WI38 (cell line): ENCODE measurements around the gene UBR3.

Source experiments
- H3K4me3 ChIP-seq: 2 replicates; pipeline ENCODE4 v1.5.1; 2011; ENCODE audit warnings: low read depth, mild to moderate bottlenecking, control low read depth, low read length
- CTCF ChIP-seq: IDR thresholded peaks from 2 replicates; pipeline ENCODE4 v1.5.1; 2012; ENCODE audit warnings: low read depth, mild to moderate bottlenecking, control low read depth, low read length

The UBR3 gene

DNA sequence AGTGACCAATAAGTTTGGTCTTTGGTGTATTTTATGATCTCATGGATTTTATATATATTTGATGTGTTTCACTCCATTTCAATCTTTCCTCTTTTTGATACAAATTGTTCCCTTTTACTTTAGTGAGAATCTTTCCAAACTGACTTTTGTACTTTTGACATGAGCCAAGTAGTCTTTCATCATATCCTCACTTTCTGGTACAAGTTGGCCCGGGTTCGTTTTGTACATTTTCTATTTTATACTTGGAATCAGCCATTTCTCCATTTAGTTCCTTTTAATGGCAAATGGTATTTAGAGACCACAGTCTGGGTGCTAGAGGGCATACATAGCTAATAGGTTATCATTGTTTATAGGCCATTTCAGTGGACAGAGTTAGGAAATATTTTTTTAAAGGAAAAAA, 202.8 kb downstream of the UBR3 start:
- TF ChIP-seq CTCF = no peak
- no peak overlapping the region for H3K4me3 ChIP-seq

DNA sequence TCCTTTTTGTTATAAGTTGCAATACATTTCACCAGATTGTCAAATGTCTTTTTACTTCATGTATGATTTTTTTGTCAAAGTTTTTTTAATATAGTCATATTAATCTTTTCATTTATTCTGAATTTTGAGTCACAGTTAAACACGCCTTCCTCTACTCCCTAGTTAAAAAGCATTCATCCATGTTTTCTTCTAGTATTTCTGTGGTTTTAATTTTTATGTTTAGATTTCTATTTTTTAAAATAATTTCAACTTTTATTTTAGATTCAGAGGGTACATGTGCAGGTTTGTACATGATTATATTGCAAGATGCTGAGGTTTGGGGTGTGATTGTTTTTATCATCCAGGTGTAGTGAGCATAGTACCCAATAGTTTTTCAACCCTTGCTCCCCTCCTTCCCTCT, 204.0 kb downstream of the UBR3 start:
- no peak for TF ChIP-seq CTCF
- H3K4me3 ChIP-seq = no peak overlapping the region

DNA sequence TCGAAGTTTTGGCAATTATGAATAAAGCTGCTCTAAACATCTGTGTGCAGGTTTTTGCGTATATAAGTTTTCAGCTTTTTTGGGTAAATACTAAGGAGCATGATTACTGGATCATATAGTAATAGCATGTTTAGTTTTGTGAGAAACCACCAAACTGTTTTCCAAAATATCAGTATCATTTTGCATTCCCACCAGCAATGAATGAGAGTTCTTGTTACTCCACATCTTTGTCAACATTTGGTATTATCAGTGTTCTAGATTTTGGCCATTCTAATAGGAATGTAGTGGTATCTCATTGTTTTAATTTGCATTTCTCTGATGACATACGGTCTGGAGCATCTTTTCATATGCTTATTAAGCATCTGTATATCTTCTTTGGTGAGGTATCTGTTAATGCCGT, 207.3 kb downstream of the UBR3 start:
- TF ChIP-seq CTCF = no peak
- H3K4me3 ChIP-seq = no peak overlapping the region

- no peak overlapping the region for H3K4me3 ChIP-seq
- no peak for TF ChIP-seq CTCF
These were observed 211.5 kb downstream of the UBR3 start for GRCh38 chr2:170038734-170039133.

- no peak overlapping the region for H3K4me3 ChIP-seq
- TF ChIP-seq CTCF = no peak
These were observed 212.3 kb downstream of the UBR3 start for GRCh38 chr2:170039401-170040172.

DNA sequence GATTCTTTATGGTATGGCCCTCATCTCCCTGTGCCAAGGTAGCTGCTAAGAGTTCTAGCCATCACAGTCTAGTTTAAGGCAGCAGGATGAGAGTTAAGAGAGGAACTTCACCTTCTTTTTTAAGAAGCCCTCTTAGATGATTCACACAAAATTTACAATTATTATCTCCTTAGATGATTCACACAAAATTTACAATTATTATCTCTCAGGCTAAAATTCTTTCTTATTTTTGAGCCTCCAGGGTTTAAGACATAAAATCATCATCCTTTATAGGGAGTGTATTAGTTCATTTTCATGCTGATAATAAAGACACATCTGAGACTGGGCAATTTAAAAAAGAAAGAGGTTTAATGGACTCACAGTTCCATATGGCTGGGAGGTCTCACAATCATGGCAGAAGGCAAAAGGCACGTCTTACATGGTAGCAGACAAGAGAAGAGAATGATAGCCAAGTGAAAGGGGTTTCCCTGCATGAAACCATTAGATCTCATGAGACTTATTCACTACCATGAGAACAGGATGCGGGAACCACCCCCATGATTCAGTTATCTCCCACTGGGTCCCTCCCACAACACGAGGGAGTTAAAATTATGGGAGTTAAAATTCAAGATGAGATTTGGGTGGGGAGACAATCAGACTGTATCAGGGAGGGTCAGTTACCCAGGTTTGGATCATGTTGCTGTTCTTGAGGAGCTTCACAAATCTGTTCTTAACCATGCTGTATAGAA, 217.7 kb downstream of the UBR3 start:
- no peak for TF ChIP-seq CTCF

DNA sequence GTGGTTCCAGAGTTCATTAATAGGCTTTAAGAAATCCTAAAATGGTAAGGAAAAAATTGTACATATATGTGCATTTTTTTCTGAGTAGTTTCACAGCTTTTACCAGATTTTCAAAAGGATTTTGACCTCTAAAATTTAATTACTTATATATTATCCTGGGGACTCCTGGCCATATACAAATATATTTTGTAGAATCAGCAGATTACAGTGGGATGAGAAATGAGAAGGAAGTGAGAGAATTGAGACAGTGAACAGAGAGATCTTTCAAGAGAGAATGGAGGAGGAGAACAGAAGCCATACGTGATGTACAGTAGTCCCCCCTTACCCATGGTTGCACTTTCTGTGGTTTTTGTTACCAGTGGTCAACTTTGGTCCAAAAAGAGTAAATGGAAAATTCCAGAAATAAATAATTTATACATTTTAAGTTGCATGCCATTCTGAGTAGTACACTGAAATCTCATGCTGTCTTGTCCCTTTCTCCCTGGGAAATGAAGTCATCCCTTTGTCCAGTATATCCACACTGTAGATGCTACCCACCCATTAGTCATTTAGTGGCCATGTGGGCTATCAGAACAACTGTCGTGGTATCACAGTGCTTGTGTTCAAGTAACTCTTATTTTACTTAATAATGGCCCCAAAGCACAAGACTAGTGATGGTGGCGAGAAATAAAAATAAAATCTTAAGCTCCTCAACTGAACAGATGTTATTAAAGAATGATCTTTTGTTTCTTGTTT, 220.2 kb downstream of the UBR3 start:
- no peak overlapping the region for H3K4me3 ChIP-seq
- no peak for TF ChIP-seq CTCF

More for the DNA sequence above, 217.7 kb downstream of the UBR3 start:
- H3K4me3 ChIP-seq = no peak overlapping the region
